NCI-H2196 treated with DMSO at 0.1 percent for 48 hours (cell line): ENCODE measurements around the gene ZNF90.
"Not testable (repeated sequence)": the region's sequence is repeated elsewhere in the genome, so short reads cannot be mapped to it uniquely, and the experiment has no call there.

Source experiments
- DNase-seq: peaks from one replicate; lab custom pipeline; 2025; ENCODE audit not compliant: unreplicated experiment; lab: John Stamatoyannopoulos, UW

Gene ZNF90

GRCh38 chr19:20102097-20102496 lies 24.3 kb downstream of the ZNF90 start:
- DNase-seq: no peak

GRCh38 chr19:20103091-20103740 lies 25.4 kb downstream of the ZNF90 start:
- no peak for DNase-seq

DNA sequence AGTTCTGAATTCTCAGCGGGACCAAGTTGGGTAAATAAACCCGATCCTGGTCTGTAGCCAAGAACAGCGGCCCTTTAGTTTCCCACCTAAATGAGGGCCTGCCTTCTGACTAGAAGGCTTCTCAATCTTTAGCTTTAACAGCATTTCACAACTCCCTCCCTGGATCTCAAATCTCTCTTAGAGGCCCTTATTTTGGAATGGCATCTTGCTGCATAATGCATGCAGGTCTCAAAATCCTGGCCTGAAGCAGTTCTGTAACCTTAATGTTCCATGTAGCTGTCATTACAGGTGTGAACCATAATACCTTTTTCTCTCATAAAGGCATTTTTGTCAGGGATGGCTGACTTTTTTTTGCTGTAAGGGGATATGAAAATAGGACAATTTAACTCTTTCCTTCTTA lies 29.5 kb downstream of the ZNF90 start:
- no peak for DNase-seq

DNA sequence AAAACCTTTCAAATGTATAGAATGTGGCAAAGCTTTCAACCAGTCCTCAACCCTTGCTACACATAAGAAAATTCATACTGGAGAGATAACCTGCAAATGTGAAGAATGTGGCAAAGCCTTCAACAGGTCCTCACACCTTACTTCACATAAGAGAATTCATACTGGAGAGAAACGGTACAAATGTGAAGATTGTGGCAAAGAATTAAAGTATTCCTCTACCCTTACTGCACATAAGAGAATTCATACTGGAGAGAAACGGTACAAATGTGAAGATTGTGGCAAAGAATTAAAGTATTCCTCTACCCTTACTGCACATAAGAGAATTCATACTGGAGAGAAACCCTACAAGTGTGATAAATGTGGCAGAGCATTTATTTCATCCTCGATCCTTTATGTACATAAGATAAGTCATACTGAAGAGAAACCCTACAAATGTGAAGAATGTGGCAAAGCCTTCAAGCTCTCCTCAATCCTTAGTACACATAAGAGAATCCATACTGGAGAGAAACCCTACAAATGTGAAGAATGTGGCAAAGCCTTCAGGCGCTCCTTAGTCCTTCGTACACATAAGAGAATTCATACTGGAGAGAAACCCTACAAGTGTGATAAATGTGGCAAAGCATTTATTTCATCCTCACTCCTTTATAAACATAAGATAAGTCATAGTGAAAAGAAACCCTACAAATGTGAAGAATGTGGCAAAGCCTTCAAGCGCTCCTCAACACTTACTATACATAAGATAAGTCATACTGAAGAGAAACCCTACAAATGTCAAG lies 40.5 kb downstream of the ZNF90 start:
- DNase-seq: not testable (repeated sequence)

DNA sequence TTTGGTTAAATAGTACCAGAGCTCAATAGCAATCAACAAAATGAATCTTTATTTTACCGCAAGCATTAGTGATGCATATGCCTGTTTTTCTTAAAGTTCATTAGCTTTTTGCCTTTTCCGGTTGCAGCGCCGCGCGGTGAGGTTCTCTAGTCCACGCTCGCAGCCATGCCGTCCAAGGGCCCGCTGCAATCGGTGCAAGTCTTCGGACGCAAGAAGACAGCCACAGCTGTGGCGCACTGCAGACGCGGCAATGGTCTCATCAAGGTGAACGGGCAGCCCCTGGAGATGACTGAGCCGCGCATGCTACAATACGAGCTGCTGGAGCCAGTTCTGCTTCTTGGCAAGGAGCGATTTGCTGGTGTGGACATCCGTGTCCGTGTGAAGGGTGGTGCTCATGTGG lies 47.1 kb downstream of the ZNF90 start:
- DNase-seq: no peak

DNA sequence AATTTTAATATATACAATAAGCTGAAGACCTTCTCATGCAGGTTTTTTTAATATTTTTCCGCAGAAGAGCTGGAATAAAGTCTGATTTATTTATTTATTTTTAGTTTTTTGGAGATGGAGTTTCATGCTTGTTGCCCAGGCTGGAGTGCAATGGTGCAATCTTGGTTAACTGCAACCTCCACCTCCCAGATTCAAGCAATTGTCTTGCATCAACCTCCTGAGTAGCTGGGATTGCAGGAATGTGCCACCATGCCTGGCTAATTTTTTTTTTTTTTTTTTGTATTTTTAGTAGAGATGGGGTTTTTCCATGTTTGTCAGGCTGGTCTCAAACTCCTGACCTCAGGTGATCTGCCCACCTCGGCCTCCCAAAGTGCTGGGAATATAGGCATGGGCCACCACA lies 55.1 kb downstream of the ZNF90 start:
- not testable (repeated sequence) for DNase-seq

GRCh38 chr19:20137714-20138113 lies 59.9 kb downstream of the ZNF90 start:
- DNase-seq: not testable (repeated sequence)

DNA sequence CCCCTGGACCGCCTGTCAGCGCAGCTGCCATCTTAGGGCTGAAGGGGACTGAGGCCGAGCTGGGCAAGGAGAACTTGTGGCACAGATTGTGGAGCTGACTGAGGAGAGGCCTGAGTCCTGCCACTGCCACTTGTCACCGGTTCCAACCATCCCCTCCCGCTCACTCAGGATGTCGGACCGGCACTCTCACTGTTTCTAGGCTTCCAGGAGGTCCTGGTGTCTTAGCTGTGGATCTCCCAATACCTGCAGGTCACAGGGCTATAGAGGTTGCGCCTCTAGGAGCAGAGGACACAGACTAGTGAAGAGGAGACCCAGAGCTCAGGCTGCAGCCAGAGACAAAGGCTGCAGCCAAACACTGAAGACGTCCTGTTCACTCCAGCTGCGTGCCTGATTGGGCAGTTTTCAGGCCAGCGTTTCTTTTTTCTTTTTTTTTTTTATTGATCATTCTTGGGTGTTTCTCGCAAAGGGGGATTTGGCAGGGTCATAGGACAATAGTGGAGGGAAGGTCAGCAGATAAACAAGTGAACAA lies 73.9 kb downstream of the ZNF90 start:
- no peak for DNase-seq

DNA sequence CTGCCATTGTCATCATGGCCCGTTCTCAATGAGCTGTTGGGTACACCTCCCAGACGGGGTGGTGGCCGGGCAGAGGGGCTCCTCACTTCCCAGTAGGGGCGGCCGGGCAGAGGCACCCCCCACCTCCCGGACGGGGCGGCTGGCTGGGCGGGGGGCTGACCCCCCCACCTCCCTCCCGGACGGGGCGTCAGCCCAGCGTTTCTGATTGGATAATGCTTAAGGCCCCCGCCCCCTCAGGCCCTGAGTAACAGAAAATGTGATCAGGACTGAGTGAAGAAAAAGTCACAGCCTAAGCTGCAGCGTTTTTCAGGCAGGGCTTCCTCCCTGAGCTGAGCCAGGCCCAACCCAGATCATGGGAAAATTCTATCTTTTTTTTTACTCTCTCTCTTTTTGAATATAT lies 74.7 kb downstream of the ZNF90 start:
- not testable (repeated sequence) for DNase-seq

DNA sequence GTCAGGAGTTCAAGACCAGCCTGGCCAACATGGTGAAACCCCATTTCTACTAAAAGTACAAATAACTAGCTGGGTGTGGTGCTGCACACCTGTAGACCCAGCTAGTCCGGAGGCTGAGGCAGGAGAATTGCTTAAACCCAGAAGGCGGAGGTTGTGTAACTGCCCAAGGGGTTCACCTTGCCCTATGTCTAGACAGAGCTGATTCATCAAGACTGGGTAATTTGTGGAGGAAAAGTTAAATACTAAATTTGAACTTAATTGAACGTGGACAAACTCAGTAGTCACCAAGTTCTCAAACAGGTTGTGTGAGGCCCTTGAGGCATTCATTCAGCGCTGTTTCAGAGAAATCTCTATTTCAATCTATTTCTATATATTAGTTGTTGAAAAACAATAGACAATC lies 75.5 kb downstream of the ZNF90 start:
- no peak for DNase-seq

DNA sequence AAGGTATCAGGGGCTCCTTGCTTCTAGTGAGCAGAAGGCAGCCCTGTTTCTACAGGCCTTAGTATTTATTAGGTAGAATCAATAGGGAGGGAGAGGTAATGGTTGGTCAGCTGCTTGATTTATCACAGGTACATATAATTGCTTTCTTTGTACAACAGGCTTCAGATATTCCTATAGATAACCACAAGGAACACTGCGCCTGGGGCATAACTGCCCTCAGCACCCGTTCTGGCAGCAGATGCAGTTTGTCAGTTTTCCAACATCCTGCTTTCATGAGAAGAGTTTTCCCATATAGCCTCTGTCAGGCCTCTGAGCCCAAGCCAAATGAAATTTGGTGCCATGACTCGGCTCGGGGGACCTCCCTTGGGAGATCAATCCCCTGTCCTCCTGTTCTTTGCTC lies 76.8 kb downstream of the ZNF90 start:
- DNase-seq: no peak

DNA sequence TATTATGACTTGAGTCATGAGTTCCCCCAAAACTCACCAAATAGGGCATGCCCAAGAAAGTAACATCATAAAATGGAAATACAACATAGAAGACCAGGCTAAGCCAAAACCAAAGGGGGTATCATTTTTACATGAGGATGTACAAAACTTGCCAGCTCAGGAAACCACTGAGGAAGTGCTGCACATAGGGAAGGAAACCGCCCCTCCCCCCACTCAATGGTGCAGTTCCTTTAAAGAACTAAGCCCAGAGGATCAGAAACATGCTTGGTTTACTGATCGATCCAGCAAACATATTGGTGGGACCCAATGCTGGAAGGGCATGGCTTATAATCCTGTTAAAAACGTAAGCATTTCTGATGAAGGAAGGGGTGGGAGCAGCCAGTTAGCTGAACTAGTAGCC lies 85.0 kb downstream of the ZNF90 start:
- DNase-seq: no peak

DNA sequence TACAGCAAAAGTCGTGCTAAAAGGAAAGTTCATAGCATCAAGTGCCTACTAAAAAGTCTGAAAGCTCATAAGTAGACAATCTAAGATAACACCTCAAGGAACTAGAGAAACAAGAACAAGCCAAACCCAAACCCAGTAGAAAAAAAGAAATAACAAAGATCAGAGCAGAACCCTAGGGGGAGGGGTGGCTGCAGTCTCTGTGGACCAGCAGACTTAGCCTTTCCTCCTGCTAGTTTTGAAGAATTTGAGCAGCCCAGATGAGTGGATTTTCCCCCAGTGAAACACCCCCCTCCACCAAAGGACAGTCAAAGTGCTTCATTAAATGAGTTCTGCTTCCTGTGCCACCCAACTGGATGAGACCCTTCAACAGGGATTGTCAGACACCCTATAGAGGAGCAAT lies 86.7 kb downstream of the ZNF90 start:
- no peak for DNase-seq

DNA sequence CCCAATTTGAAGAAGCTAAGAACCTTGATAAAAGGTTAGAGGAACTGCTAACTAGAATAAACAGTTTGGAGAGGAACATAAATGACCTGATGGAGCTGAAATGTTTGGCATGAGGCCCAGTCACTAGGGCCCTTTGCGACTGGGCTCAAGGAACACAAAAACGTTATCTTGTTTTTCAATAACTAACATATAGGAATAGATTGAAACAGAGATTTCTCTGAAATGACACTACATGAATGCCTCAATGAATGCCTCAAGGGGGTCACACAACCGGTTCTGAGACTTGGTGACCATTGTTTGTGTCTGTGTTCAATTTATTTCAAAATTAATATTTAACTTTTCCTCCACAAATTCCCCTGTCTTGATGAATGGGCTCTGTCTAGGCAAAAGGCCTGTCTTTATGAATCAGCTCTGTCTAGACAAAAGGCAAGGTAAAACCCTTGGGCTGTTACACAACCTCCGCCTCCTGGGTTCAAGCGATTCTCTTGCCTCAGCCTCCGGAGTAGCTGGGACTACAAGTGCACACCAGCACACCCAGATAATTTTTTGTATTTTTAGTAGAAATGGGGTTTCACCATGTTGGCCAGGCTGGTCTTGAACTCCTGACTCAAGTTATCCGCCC lies 88.3 kb downstream of the ZNF90 start:
- no peak for DNase-seq

DNA sequence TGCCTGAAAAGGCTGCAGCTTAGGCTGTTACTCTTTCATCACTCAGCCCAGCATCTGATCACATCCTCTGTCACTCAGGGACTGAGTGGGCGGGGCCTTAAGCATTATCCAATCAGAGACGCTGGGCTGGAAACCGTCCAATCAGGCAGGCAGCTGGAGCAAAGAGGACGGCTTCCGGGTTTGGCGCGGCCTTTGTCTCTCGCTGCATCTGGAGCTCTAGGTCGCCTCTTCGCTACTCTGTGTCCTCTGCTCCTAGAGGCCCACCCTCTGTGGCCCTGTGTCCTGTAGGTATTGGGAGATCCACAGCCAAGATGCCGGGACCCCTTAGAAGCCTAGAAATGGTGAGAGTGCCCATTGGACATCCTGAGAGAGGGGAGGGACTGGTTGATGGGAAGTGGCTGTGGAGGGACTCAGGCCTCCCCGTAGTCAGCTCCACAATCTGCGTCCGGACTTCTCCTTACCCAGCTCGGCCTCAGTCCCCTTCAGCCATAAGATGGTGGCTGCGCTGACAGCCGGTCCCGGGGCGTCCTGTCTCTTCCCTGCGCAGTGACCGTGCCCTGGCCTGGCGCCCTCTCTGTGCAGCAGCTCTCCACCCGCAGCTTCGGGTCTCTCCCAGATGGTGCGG lies 89.3 kb downstream of the ZNF90 start, which contains the start of gene ZNF486:
ZNF486 (plus strand) TSS at position 195 of the 625 bp plus-strand sequence; CDS start at position 312, 117 bp downstream.
- peak; percentile 65 for DNase-seq

DNA sequence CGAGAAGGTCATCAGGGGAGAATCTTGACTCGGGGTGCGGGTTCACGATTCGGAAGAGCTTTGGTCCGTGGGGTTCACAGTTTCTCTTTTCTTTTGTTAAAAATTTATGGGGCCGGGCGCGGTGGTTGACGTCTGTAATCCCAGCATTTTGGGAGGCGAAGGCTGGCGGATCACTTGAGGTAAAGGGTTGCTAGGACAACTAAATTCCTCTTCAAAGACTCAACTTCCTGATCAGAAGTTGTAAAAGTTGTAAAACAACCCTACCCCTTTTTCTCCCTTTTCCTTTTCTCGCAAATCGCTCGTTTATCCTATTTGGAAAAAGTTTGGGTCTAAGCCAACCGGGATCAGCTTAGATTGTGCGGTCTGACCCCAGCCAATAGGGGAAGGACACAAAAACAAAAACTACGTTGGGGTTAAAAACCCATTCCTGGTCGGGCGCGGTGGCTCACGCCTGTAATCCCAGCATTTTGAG lies 89.9 kb downstream of the ZNF90 start:
- no peak for DNase-seq
